ENCODE results near the gene SYT5. TPM values are rescaled to one million over a fixed set of nuclear protein-coding genes. Genes with fewer than 3 reads are reported as not detected.

The SYT5 gene
- total and polyA plus RNA-seq, 9 of the 15 experiments (the other 6 are each of a cell fraction or from before 2014, with no cell fraction given) = 1.3 to 20.9 (median 8.8) TPM

DNA sequence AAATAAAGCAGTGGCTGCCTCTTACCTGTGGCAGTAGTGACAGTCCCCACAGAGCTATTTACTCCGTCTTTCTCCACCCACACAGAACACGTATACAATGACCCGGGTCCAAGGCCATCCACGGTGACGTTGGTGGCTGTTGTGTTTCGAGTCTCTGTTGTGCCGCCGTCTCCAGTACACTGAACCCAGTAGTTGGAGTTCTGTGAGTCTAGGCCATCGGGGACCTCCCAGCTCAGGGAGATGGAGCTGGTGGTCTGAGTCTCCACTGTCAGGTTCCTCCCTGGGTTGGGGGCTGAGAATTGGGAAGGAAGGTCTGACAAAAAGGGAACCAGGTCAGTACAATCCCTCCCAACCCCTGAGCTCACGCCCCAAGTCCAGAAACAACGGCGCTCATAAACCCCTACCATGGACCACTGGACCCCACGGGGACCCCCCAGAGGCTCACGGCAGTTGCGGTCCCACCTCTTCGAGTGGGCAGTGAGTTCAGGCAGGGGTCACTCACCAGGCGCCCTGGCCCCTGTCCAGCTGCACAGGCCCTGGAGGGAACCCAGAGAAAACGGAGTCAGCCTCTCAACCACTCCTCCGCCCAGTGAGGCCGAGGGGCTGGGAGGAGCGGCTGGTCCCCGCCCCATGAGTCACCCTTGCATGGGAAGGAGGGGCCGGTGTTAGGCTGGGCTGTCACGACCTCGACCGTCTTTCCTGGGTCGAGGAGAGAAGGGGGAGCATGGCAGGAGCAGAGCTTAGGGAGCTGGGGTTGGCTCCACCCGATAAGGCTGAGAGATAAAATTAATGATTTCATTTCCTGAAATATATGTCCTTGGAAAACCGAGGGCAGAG, 26.8 kb upstream of the SYT5 start (continued):
- TF ChIP-seq HMGN3 (IDR thresholded peaks at IDR 0.05; ENCODE audit: borderline replicate concordance, extremely low read depth, insufficient read length, low read depth, low read length) = peak; percentile 55
- TF ChIP-seq ASH1L (IDR thresholded peaks at IDR 0.05; ENCODE audit: borderline replicate concordance, low read depth, partially characterized antibody) = no peak
- no peak for TF ChIP-seq OTX1 (CRISPR knock-in tag; IDR thresholded peaks at IDR 0.05)
- TF ChIP-seq NEUROD1 (IDR thresholded peaks at IDR 0.05; ENCODE audit: borderline replicate concordance, low read depth, low read length, partially characterized antibody) = peak; percentile 52
- peak; percentile 76 for TF ChIP-seq SMARCE1 (IDR thresholded peaks at IDR 0.05)
- TF ChIP-seq RCOR1 (IDR thresholded peaks at IDR 0.05; ENCODE audit: borderline replicate concordance in 1 of 2, low read depth in 2 of 2, low read length in 2 of 2) = peak in 1 of 2 experiments; percentile 51; a peak in 1 of 4 replicates
- no peak for TF ChIP-seq XRCC3 (IDR thresholded peaks at IDR 0.05)
- peak; percentile 85; the same call in 1 of the 2 replicates for TF ChIP-seq ZNF12 (CRISPR knock-in tag; IDR thresholded peaks at IDR 0.05)
- TF ChIP-seq, protein P1, sequence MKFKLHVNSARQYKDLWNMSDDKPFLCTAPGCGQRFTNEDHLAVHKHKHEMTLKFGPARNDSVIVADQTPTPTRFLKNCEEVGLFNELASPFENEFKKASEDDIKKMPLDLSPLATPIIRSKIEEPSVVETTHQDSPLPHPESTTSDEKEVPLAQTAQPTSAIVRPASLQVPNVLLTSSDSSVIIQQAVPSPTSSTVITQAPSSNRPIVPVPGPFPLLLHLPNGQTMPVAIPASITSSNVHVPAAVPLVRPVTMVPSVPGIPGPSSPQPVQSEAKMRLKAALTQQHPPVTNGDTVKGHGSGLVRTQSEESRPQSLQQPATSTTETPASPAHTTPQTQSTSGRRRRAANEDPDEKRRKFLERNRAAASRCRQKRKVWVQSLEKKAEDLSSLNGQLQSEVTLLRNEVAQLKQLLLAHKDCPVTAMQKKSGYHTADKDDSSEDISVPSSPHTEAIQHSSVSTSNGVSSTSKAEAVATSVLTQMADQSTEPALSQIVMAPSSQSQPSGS (CRISPR knock-in tag; IDR thresholded peaks at IDR 0.05) = no peak
- TF ChIP-seq, protein P2, sequence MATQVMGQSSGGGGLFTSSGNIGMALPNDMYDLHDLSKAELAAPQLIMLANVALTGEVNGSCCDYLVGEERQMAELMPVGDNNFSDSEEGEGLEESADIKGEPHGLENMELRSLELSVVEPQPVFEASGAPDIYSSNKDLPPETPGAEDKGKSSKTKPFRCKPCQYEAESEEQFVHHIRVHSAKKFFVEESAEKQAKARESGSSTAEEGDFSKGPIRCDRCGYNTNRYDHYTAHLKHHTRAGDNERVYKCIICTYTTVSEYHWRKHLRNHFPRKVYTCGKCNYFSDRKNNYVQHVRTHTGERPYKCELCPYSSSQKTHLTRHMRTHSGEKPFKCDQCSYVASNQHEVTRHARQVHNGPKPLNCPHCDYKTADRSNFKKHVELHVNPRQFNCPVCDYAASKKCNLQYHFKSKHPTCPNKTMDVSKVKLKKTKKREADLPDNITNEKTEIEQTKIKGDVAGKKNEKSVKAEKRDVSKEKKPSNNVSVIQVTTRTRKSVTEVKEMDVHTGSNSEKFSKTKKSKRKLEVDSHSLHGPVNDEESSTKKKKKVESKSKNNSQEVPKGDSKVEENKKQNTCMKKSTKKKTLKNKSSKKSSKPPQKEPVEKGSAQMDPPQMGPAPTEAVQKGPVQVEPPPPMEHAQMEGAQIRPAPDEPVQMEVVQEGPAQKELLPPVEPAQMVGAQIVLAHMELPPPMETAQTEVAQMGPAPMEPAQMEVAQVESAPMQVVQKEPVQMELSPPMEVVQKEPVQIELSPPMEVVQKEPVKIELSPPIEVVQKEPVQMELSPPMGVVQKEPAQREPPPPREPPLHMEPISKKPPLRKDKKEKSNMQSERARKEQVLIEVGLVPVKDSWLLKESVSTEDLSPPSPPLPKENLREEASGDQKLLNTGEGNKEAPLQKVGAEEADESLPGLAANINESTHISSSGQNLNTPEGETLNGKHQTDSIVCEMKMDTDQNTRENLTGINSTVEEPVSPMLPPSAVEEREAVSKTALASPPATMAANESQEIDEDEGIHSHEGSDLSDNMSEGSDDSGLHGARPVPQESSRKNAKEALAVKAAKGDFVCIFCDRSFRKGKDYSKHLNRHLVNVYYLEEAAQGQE (IDR thresholded peaks at IDR 0.05; ENCODE audit: borderline replicate concordance) = peak; percentile 72
- TF ChIP-seq, protein P2 (CRISPR knock-in tag; IDR thresholded peaks at IDR 0.05; ENCODE audit: low read depth) = peak; percentile 69
- no peak for TF ChIP-seq RAD51 (IDR thresholded peaks at IDR 0.05; ENCODE audit: borderline replicate concordance, low read depth)
- TF ChIP-seq, protein P3, sequence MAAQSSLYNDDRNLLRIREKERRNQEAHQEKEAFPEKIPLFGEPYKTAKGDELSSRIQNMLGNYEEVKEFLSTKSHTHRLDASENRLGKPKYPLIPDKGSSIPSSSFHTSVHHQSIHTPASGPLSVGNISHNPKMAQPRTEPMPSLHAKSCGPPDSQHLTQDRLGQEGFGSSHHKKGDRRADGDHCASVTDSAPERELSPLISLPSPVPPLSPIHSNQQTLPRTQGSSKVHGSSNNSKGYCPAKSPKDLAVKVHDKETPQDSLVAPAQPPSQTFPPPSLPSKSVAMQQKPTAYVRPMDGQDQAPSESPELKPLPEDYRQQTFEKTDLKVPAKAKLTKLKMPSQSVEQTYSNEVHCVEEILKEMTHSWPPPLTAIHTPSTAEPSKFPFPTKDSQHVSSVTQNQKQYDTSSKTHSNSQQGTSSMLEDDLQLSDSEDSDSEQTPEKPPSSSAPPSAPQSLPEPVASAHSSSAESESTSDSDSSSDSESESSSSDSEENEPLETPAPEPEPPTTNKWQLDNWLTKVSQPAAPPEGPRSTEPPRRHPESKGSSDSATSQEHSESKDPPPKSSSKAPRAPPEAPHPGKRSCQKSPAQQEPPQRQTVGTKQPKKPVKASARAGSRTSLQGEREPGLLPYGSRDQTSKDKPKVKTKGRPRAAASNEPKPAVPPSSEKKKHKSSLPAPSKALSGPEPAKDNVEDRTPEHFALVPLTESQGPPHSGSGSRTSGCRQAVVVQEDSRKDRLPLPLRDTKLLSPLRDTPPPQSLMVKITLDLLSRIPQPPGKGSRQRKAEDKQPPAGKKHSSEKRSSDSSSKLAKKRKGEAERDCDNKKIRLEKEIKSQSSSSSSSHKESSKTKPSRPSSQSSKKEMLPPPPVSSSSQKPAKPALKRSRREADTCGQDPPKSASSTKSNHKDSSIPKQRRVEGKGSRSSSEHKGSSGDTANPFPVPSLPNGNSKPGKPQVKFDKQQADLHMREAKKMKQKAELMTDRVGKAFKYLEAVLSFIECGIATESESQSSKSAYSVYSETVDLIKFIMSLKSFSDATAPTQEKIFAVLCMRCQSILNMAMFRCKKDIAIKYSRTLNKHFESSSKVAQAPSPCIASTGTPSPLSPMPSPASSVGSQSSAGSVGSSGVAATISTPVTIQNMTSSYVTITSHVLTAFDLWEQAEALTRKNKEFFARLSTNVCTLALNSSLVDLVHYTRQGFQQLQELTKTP (IDR thresholded peaks at IDR 0.05; ENCODE audit: low read depth in 1 of 2, partially characterized antibody in 2 of 2) = peak in 1 of 2 experiments; percentile 38
